GM12873 (cell line): ENCODE measurements around the gene NDST3.

Experiments
- CTCF ChIP-seq: IDR thresholded peaks from 2 replicates; pipeline ENCODE4 v1.5.1; 2012; ENCODE audit warnings: low read depth, mild to moderate bottlenecking, moderate library complexity, low read length, control low read depth; ENCODE audit not compliant: insufficient read depth; ENCODE audit errors: missing control alignments

NDST3 gene

GRCh38 chr4:118081434-118081833 lies 47.1 kb downstream of the NDST3 start:
- no peak for TF ChIP-seq CTCF

DNA sequence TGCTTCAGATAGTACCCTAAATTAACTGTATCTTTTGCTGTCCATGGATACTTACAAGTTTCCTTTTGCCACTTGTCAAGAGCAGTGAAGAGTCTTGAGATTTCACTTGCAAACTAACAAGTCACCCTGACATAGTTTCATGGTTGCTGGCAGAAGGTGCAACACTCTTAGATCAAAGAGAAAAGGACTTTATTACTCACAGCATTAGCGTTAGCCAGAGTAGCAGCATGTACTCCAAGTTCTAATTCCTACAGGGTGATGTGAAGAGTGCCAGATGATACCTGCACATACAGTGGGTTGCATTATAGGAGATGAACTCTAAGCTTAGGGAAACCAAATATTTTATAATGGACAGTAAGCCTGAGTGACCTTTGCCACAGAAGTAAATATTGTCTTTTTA lies 47.9 kb downstream of the NDST3 start:
- no peak for TF ChIP-seq CTCF

GRCh38 chr4:118085700-118086099 lies 51.4 kb downstream of the NDST3 start:
- no peak for TF ChIP-seq CTCF

GRCh38 chr4:118086344-118086743 lies 52.1 kb downstream of the NDST3 start:
- no peak for TF ChIP-seq CTCF

DNA sequence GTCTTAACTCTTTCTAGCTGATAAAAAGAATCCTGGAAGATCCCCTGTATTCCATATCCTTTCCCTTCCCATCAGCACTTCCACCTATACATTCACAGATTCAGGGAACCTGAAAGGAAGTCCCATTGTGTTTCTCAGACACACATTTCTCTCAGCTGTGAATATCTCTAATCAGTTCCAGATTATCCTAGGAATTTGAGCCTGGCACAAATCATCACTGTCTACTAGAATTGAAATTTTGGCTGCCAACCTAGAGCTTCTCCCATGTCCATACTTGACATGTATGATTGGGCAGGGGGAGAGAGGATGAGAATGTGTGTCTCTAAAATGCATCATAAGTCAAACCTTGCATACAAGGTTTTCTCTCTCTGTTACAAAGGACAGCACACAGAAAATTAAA lies 53.1 kb downstream of the NDST3 start:
- no peak for TF ChIP-seq CTCF

DNA sequence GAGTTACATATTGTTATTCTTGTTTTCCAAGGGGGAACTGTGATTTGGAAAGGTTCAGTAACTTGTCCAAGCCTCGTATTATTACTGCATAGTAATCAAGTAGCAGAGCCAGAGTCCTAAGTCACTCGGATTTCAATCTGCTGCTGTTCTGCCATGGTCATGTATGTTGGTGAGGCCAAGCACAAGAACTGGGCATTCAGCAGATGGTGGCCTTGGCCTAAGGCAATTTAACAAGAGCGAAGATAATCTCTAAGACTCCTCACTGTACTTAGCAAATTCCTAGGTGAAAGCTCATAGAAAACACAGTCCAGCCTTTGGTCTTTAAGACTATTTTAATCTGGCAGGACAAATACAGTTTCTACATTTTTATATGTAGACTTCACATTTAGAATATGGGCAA lies 64.8 kb downstream of the NDST3 start:
- TF ChIP-seq CTCF: no peak

DNA sequence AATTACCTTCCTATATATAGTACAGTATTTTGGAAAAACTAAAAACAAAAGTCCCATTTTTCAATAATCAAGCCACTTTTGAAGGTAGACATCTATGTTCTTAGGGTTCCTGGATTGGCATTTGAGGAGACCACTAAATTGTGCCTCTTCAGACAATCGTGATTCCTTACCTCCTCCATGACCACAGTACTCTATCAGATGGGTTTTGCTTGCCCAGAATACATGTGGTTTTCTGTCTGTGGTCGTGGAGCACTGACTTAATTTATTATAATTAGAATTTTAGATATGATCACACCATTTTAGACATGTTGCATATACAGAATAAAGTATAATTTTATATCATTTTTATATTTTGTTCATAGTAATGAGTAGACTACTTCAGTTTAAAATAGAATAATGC lies 67.9 kb downstream of the NDST3 start:
- no peak for TF ChIP-seq CTCF
